HUES48 (cell line): ENCODE results near the gene RANBP3.
A peak's percentile ranks its signal among the peaks of the same experiment; 100 is the strongest.
"Not testable (repeated sequence)": the region's sequence is repeated elsewhere in the genome, so short reads cannot be mapped to it uniquely, and the experiment has no call there.

Source experiments
- H3K27ac ChIP-seq: one replicate; pipeline ENCODE4 v1.7.0; 2013; ENCODE audit warnings: low read depth, low read length, inconsistent platforms
- H3K27me3 ChIP-seq: 2 replicates; pipeline ENCODE4 v1.6.1; 2013; ENCODE audit warnings: mild to moderate bottlenecking, low read length; ENCODE audit not compliant: control insufficient read depth, insufficient read depth
- H3K36me3 ChIP-seq: 2 replicates; pipeline ENCODE4 v1.6.1; 2013; ENCODE audit warnings: low read length; ENCODE audit not compliant: control insufficient read depth, insufficient read depth
- H3K4me1 ChIP-seq: 2 replicates; pipeline ENCODE4 v1.6.1; 2013; ENCODE audit warnings: mild to moderate bottlenecking, low read length; ENCODE audit not compliant: control insufficient read depth, insufficient read depth
- H3K4me3 ChIP-seq: 2 replicates; pipeline ENCODE4 v1.5.1; 2013; ENCODE audit warnings: mild to moderate bottlenecking, low read depth, low read length
- H3K9ac ChIP-seq: 2 replicates; pipeline ENCODE4 v1.6.1; 2013; ENCODE audit warnings: mild to moderate bottlenecking, low read depth, low read length, moderate library complexity
- H3K9me3 ChIP-seq: 2 replicates; pipeline ENCODE4 v1.6.1; 2013; ENCODE audit warnings: low read length; ENCODE audit not compliant: control insufficient read depth, insufficient read depth

RANBP3 gene

GRCh38 chr19:5977785-5978605 lies at the start of gene RANBP3:
RANBP3 (minus strand) TSS chr19:5978140; CDS start chr19:5978082, 58 bp downstream.
- peak within 1 kb of the TSS; percentile 85 for H3K9ac ChIP-seq
- peaks cover 27% of the 10 kb centered on the region for H3K36me3 ChIP-seq
- peak within 1 kb of the TSS; percentile 94 for H3K4me3 ChIP-seq
- H3K27ac ChIP-seq = peak within 1 kb of the TSS; percentile 90
- H3K9me3 ChIP-seq = no peaks in the 10 kb centered on the region
- H3K27me3 ChIP-seq = no peaks in the 10 kb centered on the region
- peaks cover 5% of the 10 kb centered on the region; the same call in 1 of the 2 replicates for H3K4me1 ChIP-seq

GRCh38 chr19:6026390-6027227 lies 48.7 kb upstream of the RANBP3 start:
- H3K4me3 ChIP-seq = no peak overlapping the region
- H3K9ac ChIP-seq = no peak overlapping the region
- H3K9me3 ChIP-seq = no peaks in the 10 kb centered on the region
- no peak overlapping the region for H3K27ac ChIP-seq
- H3K4me1 ChIP-seq = no peaks in the 10 kb centered on the region
- no peaks in the 10 kb centered on the region for H3K36me3 ChIP-seq
- peaks cover 3% of the 10 kb centered on the region; the same call in 1 of the 2 replicates for H3K27me3 ChIP-seq

- H3K27me3 ChIP-seq, H3K4me3 ChIP-seq: not testable (repeated sequence)
These were observed 46.8 kb upstream of the RANBP3 start for GRCh38 chr19:6024756-6025155.

GRCh38 chr19:6023936-6024335 lies 46.0 kb upstream of the RANBP3 start:
- no peaks in the 10 kb centered on the region for H3K9me3 ChIP-seq
- H3K4me1 ChIP-seq = no peaks in the 10 kb centered on the region
- H3K4me3 ChIP-seq = no peak overlapping the region
- H3K27ac ChIP-seq = no peak overlapping the region
- no peaks in the 10 kb centered on the region for H3K36me3 ChIP-seq
- H3K27me3 ChIP-seq = peaks cover 3% of the 10 kb centered on the region; the same call in 1 of the 2 replicates
- H3K9ac ChIP-seq = no peak overlapping the region

More at GRCh38 chr19:6024756-6025155, 46.8 kb upstream of the RANBP3 start:
- H3K4me1 ChIP-seq, H3K9me3 ChIP-seq, H3K27ac ChIP-seq, H3K9ac ChIP-seq, H3K36me3 ChIP-seq: not testable (repeated sequence)

GRCh38 chr19:6023085-6023682 lies 45.2 kb upstream of the RANBP3 start:
- H3K36me3 ChIP-seq = no peaks in the 10 kb centered on the region
- no peak overlapping the region for H3K4me3 ChIP-seq
- H3K9ac ChIP-seq = no peak overlapping the region
- H3K4me1 ChIP-seq = no peaks in the 10 kb centered on the region; the same call in 1 of the 2 replicates
- H3K27ac ChIP-seq = no peak overlapping the region
- H3K9me3 ChIP-seq = no peaks in the 10 kb centered on the region
- peaks cover 3% of the 10 kb centered on the region; the same call in 1 of the 2 replicates for H3K27me3 ChIP-seq

- Histone ChIP-seq H3K9ac (no peak overlapping the region), H3K9me3 (no peaks in the 10 kb centered on the region), H3K4me1 (no peaks in the 10 kb centered on the region; the same call in 1 of the 2 replicates), H3K27me3 (peaks cover 3% of the 10 kb centered on the region; the same call in 1 of the 2 replicates), H3K36me3 (no peaks in the 10 kb centered on the region), H3K27ac (no peak overlapping the region), H3K4me3 (no peak overlapping the region)
These were observed 44.7 kb upstream of the RANBP3 start for GRCh38 chr19:6022570-6023064.

- no peak overlapping the region for H3K27ac ChIP-seq
- no peaks in the 10 kb centered on the region for H3K36me3 ChIP-seq
- no peak overlapping the region for H3K4me3 ChIP-seq
- H3K4me1 ChIP-seq = no peaks in the 10 kb centered on the region; the same call in 1 of the 2 replicates
- peaks cover 3% of the 10 kb centered on the region; the same call in 1 of the 2 replicates for H3K27me3 ChIP-seq
- H3K9me3 ChIP-seq = no peaks in the 10 kb centered on the region
- H3K9ac ChIP-seq = no peak overlapping the region
These were observed 44.1 kb upstream of the RANBP3 start for GRCh38 chr19:6021878-6022569.

- peaks cover 3% of the 10 kb centered on the region; the same call in 1 of the 2 replicates for H3K27me3 ChIP-seq
- no peak overlapping the region for H3K4me3 ChIP-seq
- H3K36me3 ChIP-seq = no peaks in the 10 kb centered on the region
- no peaks in the 10 kb centered on the region; the same call in 1 of the 2 replicates for H3K4me1 ChIP-seq
- H3K27ac ChIP-seq = no peak overlapping the region
- H3K9me3 ChIP-seq = no peaks in the 10 kb centered on the region
- no peak overlapping the region for H3K9ac ChIP-seq
These were observed 43.2 kb upstream of the RANBP3 start for GRCh38 chr19:6020972-6021805.

GRCh38 chr19:6020166-6020882 lies 42.4 kb upstream of the RANBP3 start:
- peaks cover 3% of the 10 kb centered on the region; the same call in 1 of the 2 replicates for H3K27me3 ChIP-seq
- no peak overlapping the region for H3K4me3 ChIP-seq
- no peaks in the 10 kb centered on the region for H3K36me3 ChIP-seq
- H3K9ac ChIP-seq = no peak overlapping the region
- no peaks in the 10 kb centered on the region for H3K9me3 ChIP-seq
- H3K27ac ChIP-seq = no peak overlapping the region
- no peaks in the 10 kb centered on the region; the same call in 1 of the 2 replicates for H3K4me1 ChIP-seq
